Tibial nerve (tissue), 3 donors: ENCODE data around the gene LRRC3.

Experiments
- EP300 ChIP-seq, 2 donors: sonication (generic); formaldehyde crosslinking; IDR thresholded peaks; one replicate each; pipeline ENCODE4 v1.6.1; 2017; ENCODE audit warnings: antibody characterized with exemption in 2 of 2, mild to moderate bottlenecking in 1 of 2
- POLR2A ChIP-seq, 2 donors: fragments of 450-650 bp; IDR thresholded peaks; one replicate each; pipeline ENCODE4 v1.6.1; 2017; ENCODE audit warnings: antibody characterized with exemption in 2 of 2, mild to moderate bottlenecking in 2 of 2, moderate library complexity in 2 of 2

DNA sequence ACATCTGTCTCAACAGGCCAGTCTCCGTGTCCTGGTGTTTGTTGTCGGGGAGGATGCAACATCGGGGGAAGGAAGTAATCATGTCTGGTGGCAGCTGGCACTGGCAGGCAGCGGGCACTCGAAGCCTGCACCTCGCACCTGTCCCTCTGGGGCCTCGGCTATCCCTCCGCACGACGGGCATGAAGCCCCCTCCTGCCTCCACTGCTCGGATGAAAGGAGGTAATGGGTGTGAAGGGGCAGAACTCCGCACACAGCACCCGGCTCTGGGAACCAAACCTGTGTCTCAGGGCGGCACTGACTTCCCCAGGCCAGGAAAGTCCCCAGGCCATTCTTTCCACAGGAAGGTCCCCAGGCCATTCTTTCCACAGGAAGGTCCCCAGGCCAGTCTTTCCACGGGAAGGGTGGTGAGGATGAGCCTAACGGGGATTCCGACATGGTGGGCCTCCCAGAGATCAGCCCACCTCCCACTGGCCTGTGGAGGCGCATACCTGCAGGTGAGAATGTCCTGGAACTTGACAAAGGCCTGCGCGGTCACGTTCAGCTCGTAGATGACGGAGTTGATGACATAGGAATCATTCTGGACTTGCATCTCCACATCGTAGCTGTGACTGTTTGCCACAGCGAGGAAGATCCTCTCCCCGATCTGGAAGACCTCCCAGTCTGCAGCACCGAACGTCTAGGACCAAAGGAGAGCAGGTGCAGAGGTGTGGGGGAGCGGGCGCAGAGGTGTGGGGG, 53.6 kb downstream of the LRRC3 start:
- TF ChIP-seq POLR2A (IDR thresholded peaks at IDR 0.05) (no peak), EP300 (IDR thresholded peaks at IDR 0.05) (no peak)
